ENCODE results near the gene PDPR.
"Not testable (repeated sequence)": the region's sequence is repeated elsewhere in the genome, so short reads cannot be mapped to it uniquely, and the experiment has no call there.

DNA sequence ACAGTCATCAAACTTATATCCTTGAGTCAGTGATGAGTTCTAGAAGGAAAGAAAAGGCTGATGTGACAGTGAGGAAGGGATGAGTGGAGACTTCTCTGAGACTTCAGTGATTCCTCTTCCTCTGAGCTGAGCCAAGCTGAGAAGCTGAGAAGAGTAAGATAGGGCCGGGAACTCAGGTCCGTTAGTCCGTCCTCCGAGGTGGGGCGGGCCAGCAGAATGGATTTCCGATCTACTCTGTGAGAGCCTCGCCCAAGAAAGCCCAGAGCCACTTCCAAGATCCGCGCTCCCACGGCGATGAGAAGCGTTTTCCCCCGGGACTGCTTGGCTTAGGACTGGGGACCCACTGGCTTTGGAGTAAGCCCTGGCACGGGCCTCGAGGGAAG is 542 bp upstream of the PDPR start:
- TF ChIP-seq, protein P1, sequence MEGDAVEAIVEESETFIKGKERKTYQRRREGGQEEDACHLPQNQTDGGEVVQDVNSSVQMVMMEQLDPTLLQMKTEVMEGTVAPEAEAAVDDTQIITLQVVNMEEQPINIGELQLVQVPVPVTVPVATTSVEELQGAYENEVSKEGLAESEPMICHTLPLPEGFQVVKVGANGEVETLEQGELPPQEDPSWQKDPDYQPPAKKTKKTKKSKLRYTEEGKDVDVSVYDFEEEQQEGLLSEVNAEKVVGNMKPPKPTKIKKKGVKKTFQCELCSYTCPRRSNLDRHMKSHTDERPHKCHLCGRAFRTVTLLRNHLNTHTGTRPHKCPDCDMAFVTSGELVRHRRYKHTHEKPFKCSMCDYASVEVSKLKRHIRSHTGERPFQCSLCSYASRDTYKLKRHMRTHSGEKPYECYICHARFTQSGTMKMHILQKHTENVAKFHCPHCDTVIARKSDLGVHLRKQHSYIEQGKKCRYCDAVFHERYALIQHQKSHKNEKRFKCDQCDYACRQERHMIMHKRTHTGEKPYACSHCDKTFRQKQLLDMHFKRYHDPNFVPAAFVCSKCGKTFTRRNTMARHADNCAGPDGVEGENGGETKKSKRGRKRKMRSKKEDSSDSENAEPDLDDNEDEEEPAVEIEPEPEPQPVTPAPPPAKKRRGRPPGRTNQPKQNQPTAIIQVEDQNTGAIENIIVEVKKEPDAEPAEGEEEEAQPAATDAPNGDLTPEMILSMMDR (IDR thresholded peaks at IDR 0.05; ENCODE audit: control extremely low read depth in 1 of 3, insufficient read depth in 1 of 3, low read depth in 1 of 3, low read length in 3 of 3), result not testable (repeated sequence)
- TF ChIP-seq RBBP5 (IDR thresholded peaks at IDR 0.05; ENCODE audit: borderline replicate concordance, low read depth, low read length); POLR2A (IDR thresholded peaks at IDR 0.05; ENCODE audit: control extremely low read depth in 1 of 2, low read depth in 2 of 2, low read length in 2 of 2): not testable (repeated sequence)
- TF ChIP-seq, protein P2, sequence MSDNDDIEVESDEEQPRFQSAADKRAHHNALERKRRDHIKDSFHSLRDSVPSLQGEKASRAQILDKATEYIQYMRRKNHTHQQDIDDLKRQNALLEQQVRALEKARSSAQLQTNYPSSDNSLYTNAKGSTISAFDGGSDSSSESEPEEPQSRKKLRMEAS (IDR thresholded peaks at IDR 0.05), result not testable (repeated sequence)
